AG09319 (cell line): ENCODE measurements around the gene KCNIP4.

Experiments used
- DNase-seq: peaks from one replicate; pipeline ENCODE4 v3.0.0-alpha.2; 2010; ENCODE audit warnings: low read depth; ENCODE audit errors: extremely low read depth
- TF ChIP-seq, protein P1 (sequence below): IDR thresholded peaks from 2 replicates; pipeline ENCODE4 v1.5.1; 2011; ENCODE audit warnings: low read depth, mild to moderate bottlenecking, inconsistent platforms, low read length, moderate library complexity

The KCNIP4 gene

DNA sequence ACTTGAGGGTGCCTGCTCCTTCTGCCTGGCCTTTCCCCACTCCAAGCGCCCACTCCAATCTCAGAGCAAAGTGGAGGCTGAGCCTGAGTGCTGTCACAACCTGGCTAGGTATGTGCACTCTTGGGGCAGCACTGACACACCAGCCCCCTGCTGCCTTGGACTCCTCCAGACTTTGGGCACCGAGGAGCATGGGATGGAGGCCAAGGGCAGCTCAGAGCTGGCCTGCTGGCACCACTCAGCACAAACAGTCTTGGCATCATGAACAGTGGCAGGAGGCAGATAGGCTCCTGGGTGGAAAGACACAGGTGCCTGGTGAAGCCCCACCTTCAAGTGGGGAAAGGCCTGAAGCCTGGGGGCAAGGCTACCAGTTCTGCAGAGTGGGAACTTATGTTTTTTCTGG, 91.8 kb downstream of the KCNIP4 start:
- no peak for DNase-seq
- TF ChIP-seq, protein P1, sequence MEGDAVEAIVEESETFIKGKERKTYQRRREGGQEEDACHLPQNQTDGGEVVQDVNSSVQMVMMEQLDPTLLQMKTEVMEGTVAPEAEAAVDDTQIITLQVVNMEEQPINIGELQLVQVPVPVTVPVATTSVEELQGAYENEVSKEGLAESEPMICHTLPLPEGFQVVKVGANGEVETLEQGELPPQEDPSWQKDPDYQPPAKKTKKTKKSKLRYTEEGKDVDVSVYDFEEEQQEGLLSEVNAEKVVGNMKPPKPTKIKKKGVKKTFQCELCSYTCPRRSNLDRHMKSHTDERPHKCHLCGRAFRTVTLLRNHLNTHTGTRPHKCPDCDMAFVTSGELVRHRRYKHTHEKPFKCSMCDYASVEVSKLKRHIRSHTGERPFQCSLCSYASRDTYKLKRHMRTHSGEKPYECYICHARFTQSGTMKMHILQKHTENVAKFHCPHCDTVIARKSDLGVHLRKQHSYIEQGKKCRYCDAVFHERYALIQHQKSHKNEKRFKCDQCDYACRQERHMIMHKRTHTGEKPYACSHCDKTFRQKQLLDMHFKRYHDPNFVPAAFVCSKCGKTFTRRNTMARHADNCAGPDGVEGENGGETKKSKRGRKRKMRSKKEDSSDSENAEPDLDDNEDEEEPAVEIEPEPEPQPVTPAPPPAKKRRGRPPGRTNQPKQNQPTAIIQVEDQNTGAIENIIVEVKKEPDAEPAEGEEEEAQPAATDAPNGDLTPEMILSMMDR = no peak

- DNase-seq = no peak
- TF ChIP-seq, protein P1 = no peak
Observed at GRCh38 chr4:21856301-21856700, 92.3 kb downstream of the KCNIP4 start.

GRCh38 chr4:21849077-21849476, 99.5 kb downstream of the KCNIP4 start:
- no peak for DNase-seq
- TF ChIP-seq, protein P1 = no peak

GRCh38 chr4:21848021-21848420, 100.6 kb downstream of the KCNIP4 start:
- no peak for DNase-seq
- TF ChIP-seq, protein P1 = no peak

- no peak for DNase-seq
- TF ChIP-seq, protein P1 = no peak
Observed at GRCh38 chr4:21845663-21846062, 102.9 kb downstream of the KCNIP4 start.

DNA sequence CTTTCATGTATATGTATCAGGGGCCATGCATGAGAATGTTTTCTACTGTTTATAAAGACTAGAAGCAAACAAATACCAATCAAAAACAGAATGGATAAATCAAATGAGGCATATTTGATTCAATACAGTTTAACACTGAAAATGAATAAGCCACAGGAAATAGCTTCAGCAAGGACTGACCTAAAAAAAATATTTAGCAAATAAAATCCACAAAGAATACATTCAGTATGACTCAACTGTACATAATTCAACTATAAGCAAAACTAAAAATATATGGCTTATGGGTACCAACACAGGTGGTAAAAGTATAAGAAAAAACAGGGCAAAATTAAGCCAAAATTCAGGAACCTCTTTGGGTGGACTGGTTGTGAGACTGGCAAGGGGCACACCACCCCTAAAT, 112.9 kb downstream of the KCNIP4 start:
- no peak for DNase-seq
- TF ChIP-seq, protein P1 = no peak

- TF ChIP-seq, protein P1 = no peak
- DNase-seq = no peak
Observed at GRCh38 chr4:21830272-21830671, 118.3 kb downstream of the KCNIP4 start.
